Measurements from ENCODE around the gene TCF12. TPM values are rescaled to one million over a fixed set of nuclear protein-coding genes. Genes with fewer than 3 reads are reported as not detected.
A peak's percentile ranks its signal among the peaks of the same experiment; 100 is the strongest.

The TCF12 gene
- total RNA-seq, 1 experiment from 2014 or later: 76.7 TPM

GRCh38 chr15:57286446-57287122 lies 368.1 kb downstream of the TCF12 start:
- Histone ChIP-seq H2BK20ac (ENCODE audit: low read depth, low read length, poor library complexity, severe bottlenecking) (no peak overlapping the region), H2BK5ac (ENCODE audit: insufficient read length, low read length) (no peak overlapping the region), H3K23me2 (ENCODE audit: insufficient read length, low read depth, low read length, poor library complexity, severe bottlenecking) (no peaks in the 10 kb centered on the region), H4K8ac (replicated peaks; ENCODE audit: insufficient read length, low read depth, low read length) (no peak overlapping the region), H4K5ac (ENCODE audit: insufficient read length, low read depth, low read length) (no peak overlapping the region), H2BK15ac (ENCODE audit: low read depth, low read length) (no peak overlapping the region), H4K91ac (ENCODE audit: insufficient read length, low read depth, low read length) (no peak overlapping the region), H2AFZ (ENCODE audit: low read length) (no peak overlapping the region), H3K27me3 (ENCODE audit: insufficient read depth, low read length) (no peaks in the 10 kb centered on the region), H3K23ac (ENCODE audit: insufficient read length, low read depth, low read length) (no peak overlapping the region), H2AK5ac (ENCODE audit: insufficient read length, low read length) (no peak overlapping the region), H3K79me1 (ENCODE audit: insufficient read depth, low read depth, low read length, poor library complexity, severe bottlenecking) (no peaks in the 10 kb centered on the region), H3K14ac (ENCODE audit: insufficient read depth, low read length) (no peak overlapping the region), H2BK12ac (ENCODE audit: insufficient read length, low read depth, low read length) (no peak overlapping the region), H3K79me2 (ENCODE audit: insufficient read depth, low read length) (no peaks in the 10 kb centered on the region), H2BK120ac (ENCODE audit: low read depth, low read length, poor library complexity, severe bottlenecking) (no peak overlapping the region), H3K9me3 (ENCODE audit: control insufficient read depth, low read depth, low read length) (no peaks in the 10 kb centered on the region), H3K4ac (ENCODE audit: low read depth, low read length) (no peak overlapping the region), H3K56ac (ENCODE audit: insufficient read length, low read depth, low read length) (no peak overlapping the region), H4K20me1 (ENCODE audit: control insufficient read depth, insufficient read depth, insufficient read length) (no peaks in the 10 kb centered on the region), H3K4me1 (ENCODE audit: insufficient read depth, low read length) (peaks cover 2% of the 10 kb centered on the region; the same call in 1 of the 2 replicates), H3K18ac (ENCODE audit: insufficient read length, low read depth, low read length) (no peak overlapping the region), H3K27ac (ENCODE audit: insufficient read length, low read depth, low read length) (no peak overlapping the region), H3T11ph (ENCODE audit: low read length) (no peak overlapping the region), H3K9ac (ENCODE audit: extremely low read depth, insufficient read length, low read length) (no peak overlapping the region), H3K4me2 (ENCODE audit: insufficient read depth, insufficient read length, low read length) (no peak overlapping the region)
- no CpG with 5 or more reads among the region's 7 CpGs for WGBS (ENCODE audit: extremely low coverage, insufficient read length, low lambda C conversion rate)
- H3K36me3 Mint-ChIP-seq (ENCODE audit: insufficient read depth in 1 of 3, low read depth in 3 of 3): peaks cover 29 to 70% (median 62%) of the 10 kb centered on the region in 3 experiments
- H3K27ac Mint-ChIP-seq: peak overlapping the region in 2 of 3 experiments; percentile 44 to 87; a peak in 3 of 7 replicates
- DNase-seq: no peak
- H3K9me3 Mint-ChIP-seq: no peaks in the 10 kb centered on the region
- peaks cover 12 to 16% of the 10 kb centered on the region in 2 experiments for H3K4me1 Mint-ChIP-seq
- H3K4me3 Mint-ChIP-seq: no peak overlapping the region
- TF ChIP-seq CTCF (conservative IDR thresholded peaks at IDR 0.05): no peak
- no peaks in the 10 kb centered on the region for H3K27me3 Mint-ChIP-seq (ENCODE audit: low read depth)

All from H9 (cell line).